Hematopoietic multipotent progenitor cell treated with erythropoietin and hydrocortisone succinate and interleukin-3 and kit ligand, for 15 days (in vitro differentiated cells): ENCODE data around the gene ERAL1.
"Not testable (repeated sequence)": the region's sequence is repeated elsewhere in the genome, so short reads cannot be mapped to it uniquely, and the experiment has no call there.

ENCODE experiments used
- DNase-seq: peaks from one replicate; pipeline ENCODE4 v3.0.0-alpha.2; 2015; ENCODE audit warnings: low spot score

The ERAL1 gene

DNA sequence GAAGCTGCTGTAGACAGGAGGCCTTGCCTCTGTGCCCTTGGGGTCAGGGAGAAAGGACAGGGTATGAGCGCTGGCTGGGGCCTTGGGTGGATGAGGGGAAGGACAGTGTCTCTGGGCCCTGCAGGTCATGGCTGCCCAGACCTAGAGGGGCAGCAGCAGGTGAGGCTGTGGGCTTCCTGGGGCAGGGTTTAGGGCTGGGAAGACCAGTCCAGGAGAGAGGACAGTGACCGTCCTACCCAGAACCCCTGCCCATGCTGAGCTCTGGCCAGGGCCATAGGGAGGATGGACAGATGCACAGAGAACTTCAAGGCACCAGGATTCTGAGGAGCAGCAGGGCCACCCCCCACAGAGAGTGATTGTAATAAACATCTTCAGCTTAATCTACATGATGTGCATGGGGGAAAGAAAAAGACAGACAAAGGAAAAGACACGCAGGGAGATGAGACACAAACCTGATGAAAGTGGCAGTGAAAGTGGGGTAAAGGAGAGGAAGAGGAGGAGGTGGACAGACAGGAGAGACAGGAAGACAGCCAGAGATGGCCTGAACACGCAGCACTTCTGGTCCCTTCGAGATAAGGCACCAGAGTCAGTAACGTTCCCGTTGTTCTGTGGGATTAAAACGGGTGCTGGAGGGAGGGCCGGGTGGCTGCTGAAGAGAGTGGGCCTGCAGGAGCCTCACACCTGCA is 25.2 kb downstream of the ERAL1 start:
- DNase-seq: peak; percentile 64

DNA sequence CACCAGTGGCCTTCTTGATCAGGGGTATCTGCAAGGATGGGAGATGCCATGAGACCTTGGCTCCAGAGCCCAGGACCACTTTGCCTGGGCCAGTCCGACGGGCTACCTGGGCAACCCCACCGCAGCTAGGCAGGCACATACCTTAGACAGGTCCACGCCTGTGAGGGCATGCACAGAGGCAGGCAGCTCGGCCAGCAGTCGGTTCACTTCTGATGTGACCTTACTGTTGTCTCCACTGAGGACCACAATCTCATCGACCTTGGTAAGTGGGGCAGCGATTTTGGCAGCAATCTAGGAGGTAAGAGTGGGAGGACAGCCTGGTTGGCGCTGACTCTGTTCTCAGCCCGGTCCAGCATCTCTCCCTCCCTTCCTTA is 25.7 kb downstream of the ERAL1 start:
- DNase-seq: no peak

DNA sequence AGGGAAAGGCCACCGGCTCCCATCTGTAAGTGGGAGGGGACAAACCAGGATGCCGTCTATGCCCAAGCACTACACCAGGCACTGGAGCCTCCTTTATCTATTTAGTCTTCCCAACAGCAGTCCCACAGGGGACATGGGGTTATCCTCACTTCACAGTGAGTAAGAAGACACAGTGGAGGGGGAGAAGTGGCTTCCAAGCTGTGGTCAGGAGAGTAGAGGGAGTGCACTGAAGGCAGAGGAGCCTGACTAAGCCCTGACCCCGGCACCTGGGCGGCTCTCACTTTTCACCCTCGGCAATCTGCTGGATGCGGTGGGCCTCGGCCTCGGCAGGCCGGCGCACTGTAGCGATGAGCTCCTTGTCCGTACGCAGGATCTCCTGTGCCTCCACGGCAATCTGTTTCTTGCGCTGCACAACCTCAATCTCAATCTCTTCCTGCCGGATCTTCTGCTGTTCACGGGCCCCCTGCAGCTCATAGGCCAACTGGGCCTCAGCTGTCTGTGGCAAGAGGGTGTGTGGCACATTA is 26.8 kb downstream of the ERAL1 start:
- DNase-seq: no peak

DNA sequence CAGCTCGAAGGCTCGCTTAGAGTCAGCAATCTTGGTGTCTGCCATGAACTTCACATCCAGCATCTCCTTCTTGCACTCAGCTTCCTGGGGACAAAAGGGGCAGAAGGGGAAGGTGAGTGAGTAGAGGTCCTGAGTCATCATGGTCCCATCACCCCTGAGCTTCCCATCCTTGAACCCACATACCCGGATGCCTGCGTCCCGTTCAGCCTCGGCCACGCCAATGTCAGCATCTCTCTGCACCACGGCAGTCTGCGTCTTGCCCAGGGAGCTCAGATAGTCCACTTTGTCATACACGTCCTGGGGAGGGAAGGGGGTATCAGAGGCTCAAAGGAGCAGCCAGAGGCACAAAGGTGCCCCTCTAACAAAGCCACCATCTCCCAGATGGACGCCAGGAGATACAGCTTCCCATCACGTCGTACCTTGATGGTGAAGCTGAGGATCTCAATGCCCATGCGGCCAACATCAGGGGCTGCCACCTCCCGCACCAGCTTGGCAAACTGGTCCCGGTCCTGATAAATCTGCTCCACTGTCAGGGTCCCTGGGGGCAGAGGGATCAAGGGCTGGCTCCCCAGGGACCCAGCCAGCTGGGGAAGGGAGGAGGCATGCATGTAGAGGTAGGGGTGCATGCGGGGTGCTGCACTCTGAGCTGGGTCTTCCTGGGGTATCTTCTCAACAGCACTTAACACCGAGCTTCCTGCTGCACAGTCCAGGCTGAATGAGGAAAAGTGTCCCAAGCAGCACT is 27.5 kb downstream of the ERAL1 start:
- no peak for DNase-seq

DNA sequence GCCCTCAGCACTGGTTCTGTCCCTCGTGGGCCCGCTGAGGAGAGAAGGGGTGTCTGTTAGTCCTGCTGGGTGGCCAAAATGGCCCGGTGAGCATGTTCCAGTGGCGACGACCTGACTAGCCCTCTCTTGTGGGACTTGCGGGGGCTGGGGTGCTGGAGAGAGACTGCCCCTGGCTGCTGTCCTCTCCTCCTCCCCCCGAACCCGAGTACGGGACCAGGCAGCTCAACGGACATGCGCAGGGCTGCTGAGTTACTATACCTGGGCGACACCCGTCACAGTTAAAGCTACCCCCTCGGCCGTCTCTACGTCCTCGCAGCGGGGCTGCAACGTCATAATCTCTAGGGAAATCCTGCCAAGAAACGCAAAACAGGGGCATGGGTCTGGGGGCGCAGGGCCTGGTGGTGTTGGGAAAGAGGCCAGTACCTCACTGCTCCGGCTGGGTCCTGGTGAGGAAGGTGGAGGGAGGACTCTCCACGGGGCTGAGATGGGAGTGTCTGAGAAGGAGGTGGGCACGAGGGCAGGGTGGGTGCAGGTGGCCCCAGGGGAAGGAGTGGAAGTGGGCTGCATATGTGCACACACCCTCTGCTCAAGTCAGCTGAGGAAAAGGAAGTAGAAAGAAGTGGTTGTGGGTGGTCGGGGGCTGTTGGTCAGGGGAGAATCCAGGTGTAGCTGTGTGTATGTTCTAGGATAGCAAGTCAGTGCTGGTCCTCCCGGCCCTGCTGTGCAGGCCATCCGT is 29.3 kb downstream of the ERAL1 start:
- DNase-seq: no peak

DNA sequence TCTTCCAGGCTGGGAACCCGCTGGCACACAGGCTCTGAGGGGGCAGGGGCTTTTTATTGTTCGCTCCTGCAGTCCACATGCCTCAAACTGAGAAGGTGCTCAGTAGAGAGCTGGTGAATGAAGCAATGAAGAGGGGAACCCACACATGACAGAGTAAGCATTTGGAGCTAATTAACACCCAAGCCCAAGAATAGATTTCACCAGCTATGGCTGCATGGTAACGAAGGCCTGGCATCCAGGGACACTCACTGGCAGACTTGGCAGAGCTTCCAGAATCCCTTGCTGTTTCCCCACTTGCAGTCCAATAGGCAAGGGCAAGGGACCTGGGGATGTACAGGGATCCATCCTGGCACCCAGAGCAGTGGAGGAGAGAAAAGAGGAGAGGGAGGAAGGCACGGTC is 30.5 kb downstream of the ERAL1 start:
- DNase-seq: no peak

DNA sequence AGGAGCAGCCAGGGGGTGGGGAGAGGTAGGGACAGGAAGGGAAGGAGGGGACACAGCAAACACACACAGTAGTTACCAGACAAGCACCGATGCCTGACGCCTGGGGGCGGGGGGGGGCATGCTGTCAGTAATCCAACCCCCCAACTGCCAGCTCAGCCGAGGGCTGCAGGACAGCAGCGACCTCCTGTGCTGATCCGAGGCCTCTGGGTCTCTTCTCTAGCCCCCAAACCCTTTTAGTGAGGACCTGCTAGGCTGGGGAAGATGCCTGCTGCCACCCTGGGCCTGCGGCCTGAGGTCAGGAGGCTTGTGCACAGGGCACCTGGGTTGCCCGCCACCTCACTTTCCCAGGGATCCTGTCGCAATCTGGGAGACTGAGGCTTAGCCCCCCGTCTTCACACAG is 31.1 kb downstream of the ERAL1 start:
- no peak for DNase-seq

DNA sequence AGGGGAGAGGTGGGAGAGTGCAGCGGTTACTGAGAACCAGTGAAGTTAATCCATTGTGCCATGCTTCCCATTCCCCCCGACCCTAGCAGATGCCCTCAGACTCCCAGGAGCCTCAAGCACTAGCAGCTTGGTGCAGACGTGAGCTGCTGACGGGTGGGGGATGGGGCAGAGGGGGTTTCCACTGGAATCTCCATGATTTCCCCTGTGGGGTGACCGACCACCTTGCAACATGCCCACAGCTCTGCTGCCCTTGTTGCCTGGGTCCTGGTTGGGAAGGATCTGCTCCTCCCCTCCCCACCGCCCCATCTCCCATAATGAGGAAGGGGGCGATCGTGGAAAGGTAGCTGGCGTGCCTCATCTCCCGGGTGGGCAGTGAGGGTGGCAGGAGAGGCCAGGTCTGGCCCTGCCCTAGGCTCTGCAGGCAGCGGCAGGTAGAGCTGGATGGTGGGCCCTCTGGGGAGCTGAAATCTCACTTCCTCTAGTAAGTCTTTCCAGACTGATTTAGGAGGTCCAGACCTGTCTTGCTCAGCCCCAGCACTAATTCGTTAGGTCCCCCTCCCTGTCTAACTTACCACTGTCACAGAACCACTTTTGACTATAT is 33.2 kb downstream of the ERAL1 start:
- DNase-seq: no peak

DNA sequence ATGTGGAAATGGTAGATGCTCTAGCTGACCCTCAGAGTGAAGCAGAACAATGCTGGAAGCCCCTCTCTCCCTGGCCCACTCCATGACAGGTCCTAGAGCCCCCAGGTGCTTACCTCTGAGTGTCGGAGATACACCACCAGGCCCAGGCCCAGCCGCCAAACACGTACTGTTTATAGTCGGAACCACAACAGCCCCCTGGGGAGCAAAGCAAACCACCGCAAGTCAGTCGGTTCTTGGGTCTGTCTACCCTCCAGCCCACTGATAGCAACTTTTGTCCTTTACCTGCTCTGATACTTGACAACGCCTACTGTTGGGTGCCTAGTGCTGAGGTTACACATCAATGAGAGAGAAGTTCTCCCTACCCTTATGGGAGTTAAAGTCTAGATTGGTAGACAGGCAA is 34.0 kb downstream of the ERAL1 start:
- no peak for DNase-seq

DNA sequence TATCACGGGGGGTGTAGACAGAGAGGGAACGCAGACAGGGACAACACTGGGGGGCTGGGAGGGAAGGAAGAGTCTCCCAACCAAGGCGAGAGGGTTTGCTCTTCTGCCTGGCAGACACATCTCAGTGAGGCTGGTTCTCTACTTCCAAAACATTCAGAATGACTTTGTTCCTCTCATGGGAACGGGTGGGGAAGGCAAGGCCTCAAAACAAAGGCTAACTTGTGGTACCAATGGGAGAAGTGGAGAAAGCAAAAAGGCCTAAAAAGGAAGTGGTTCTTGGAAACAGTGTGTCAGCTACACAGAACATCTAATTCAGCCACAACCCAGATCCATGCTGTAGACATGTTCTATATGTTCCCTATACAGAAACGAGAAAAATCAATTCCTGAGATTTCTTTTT is 35.2 kb downstream of the ERAL1 start:
- no peak for DNase-seq

DNA sequence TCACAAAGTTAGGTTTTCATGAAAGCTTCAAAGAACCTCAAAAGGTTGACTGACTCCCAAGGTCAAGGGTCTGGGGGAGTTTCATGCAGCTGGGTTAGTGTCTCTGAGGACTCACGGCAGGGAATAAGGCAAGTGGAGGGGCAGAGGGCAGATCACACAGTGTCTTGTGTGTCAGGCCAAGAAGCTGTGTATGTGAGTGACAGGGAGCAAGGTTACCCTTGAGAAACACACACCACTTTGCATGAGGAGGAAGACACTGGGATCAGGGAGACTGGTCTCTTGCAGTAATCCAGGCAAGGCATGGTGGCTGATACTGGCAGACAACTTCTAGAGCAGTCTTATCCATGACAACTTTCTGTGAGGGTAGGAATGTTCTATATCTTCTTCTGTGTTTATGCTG is 36.4 kb downstream of the ERAL1 start:
- DNase-seq: no peak

DNA sequence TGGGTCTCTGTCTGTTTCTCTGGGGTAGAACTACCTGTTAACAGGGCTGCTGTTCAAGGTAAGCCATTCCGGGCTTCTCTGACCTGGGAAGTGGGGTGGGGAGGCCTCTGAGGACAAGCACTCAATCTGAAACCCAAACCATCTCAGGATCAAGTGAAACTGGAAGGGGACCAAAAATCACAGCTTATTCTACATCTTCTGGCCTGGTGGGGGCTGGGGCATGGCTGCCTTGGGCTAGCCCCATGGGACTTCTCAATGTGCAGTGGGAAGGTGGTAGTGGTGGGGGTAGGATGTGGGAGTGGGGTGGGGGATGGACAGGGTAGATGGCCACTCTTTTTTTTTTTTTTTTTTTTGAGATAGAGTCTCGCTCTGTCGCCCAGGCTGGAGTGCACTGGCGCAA is 37.2 kb downstream of the ERAL1 start:
- no peak for DNase-seq

DNA sequence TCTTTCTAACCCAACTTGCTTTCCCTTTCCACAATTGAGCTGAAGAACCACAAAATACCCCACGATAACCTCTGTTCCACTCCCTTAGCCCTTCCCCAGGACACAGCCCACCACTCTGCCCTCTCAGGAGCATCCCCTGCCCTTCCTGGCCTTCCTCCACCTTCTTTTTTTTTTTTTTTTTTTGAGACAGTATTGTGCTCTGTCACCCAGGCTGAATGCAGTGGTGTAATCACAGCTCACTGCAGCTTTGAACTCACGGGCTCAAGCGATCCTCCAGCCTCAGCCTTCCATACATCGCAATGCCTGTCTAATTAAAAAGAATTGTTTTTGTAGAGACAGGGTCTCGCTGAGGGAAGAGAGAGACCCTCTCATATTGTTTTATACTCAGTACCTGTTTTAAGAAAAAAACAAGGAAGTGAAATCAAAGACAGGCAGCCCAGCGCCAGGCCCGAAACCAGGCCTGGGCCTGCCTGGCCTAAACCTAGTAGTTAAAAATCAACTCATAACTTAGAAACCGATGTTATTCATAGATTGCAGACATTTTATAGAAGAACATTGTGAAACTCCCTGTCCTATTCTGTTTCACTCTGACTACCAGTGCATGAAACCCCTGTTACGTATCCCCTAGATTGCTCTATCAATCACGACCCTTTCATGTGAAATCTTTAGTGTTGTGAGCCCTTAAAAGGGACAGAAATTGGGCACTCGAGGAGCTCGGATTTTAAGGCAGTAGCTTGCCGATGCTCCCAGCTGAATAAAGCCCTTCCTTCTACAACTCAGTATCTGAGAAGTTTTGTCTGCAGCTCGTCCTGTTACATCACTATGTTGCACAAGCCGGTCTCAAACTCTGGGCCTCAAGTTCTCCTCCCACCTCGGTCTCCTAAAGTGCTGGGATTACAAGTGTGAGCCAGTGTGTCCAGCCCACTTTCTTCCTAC is 38.7 kb downstream of the ERAL1 start:
- DNase-seq: not testable (repeated sequence)

DNA sequence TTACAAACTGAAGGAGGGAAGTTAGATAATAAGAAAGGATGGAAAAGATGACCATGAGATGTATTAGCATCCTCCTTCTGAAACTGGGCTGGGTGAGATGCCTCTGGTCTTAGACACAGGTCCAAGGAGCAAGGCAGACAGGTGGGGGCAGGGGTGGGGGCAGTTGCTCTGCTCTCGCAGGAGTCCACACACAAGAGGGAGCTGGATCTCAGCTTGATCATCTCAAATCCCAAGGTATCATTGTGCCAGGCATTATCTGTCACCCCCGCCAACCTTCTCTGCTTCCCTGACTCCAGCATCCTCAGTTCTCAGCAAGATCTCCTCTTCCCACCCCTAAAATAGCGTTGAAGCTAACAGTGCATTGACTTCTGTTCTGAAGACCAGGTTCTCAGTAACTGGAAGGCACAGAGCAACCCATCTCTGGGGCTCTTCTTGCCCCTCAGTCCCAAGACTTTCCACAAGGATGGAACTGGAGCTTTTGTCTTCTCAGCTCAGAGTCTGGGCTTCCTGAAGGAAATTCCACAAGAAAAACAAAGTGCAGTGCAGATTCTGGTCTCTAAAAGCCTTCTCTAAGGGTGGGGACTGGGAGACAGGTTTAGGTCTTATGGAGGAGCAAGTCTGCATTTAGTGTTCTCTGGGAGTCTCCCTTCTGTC is 41.1 kb downstream of the ERAL1 start:
- DNase-seq: no peak

DNA sequence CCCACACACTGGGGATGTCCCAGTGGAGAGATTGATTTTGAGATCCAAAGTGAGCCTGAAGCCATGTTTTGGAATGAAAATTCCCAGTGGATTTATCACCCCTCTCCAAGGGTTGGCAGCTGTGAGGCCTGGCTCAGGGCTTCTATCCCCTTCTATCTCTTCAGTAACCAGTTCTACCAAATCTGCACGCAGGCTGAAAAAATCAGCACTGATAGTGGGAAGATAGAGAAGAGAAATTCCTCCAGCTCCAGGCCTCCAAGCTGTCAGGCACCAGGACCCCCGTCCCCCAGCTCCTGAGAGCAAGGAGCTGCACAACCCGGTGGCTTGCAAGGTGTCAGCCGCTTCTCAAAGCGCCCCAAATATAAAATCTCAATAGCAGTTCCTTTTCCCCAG is 41.7 kb downstream of the ERAL1 start:
- no peak for DNase-seq

DNA sequence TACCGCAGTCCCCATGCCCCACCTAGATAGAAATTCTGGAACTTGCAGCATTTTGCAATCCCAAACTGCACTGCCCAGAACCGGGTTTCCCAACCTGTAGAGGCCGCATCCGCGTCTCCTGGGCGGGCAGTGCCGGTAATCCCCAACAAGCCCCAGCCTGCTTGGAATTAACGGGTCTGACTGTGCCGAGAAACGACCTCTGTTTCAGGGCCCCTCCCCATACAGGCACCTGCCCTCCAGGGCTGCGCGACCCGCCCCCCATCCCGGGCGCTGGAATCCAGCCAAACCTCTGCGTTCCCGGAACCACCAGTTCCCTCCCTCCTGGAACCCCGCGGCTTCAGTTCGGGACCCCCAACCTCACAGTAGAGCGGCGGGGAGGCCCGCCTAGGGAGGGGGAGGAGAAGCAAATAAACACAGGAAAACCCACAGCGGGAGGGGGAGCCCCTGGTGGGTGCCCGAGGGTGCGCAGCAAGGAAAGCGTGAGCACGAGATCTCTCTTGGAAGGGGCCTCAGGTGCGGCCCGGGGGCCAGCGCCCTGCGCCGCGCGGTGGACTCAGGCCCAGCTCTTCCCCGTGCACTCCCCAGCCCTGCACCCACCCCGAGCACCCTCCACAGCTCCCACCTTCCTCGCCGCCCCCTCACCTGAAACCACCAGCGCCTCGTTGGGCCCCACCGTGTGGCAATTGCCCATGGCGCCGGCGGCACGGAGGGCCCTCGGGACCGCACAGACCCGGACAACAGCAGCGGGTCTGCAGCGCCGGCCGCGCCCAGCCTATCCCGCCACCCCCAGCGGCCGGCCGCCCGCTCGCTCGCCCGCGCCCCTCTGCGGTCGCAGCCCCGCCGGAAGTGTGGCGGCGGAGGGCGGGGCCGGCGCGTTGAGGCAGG is 42.3 kb downstream of the ERAL1 start, which contains the start of gene FLOT2:
Gene FLOT2, minus strand, starts transcription at position 850 of the 885 bp plus-strand sequence. Its CDS starts 159 bp downstream, at position 691.
- DNase-seq: peak; percentile 59

DNA sequence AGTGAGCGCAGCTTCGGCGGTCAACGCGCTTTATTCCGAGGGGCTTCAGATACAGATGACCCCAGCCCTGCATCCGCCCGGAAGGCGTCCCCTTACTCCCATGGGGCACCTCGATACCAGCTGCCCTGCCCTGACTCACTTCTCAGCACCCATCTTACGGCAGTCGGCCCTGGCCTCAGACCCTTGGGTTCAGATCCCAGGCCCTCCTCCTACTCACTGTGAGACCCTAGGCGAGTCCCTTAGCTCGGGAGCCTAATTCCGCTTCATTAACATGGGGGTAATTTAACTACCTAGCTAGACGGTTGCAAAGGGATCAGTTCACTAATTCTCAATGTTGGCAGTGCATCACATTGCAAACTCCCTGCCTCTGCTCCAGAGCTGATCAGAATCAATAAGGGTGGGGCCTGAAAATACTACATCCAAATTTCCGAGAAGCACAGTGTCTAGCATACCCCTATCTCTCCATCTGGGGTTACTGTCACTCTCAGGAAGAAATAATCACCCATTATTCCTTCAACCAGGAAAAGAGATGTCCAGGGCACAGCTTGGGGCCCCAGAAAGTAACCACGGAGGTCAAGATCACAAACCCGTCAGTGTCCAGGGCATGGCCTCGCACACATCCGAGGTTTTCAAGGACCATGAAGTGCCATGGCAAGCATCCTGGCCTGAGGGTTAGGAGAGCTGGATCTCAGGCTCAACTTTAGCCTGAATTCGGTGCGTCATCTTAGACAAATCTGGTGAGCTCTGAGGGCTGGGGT is 43.1 kb downstream of the ERAL1 start:
- DNase-seq: peak; percentile 53

DNA sequence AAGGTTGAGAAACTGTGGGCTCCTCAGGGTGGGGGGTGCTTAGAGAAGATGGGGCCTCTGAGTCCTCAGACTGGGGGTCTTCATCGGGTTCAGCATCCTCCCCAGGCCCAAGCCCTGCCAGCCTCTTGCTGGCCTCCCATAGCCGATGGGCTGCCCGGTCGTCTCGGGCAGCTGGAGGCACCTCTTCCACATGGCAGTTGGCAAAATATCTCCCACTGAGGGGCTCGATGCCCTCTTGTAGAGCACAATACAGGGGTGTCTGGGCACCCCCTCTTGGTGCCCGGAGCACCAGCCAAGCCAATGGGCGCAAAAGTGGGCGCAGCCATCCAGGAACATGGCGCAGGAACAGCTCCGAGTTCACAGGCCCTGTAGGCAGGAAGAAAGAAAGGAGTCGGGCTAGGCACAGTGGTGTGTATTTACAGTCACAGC is 43.7 kb downstream of the ERAL1 start:
- no peak for DNase-seq
